Vagina (tissue), 2 donors: ENCODE results near the gene ETS1.

Experiments used
- POLR2A ChIP-seq, 2 donors: fragments of 450-650 bp; IDR thresholded peaks; one replicate each; pipeline ENCODE4 v1.6.1; 2017; ENCODE audit warnings: antibody characterized with exemption in 2 of 2, mild to moderate bottlenecking in 2 of 2, moderate library complexity in 2 of 2
- POLR2AphosphoS5 ChIP-seq, 2 donors: sonication (generic); formaldehyde crosslinking; IDR thresholded peaks; one replicate each; pipeline ENCODE4 v1.9.0; 2017; ENCODE audit warnings: antibody characterized with exemption in 2 of 2, mild to moderate bottlenecking in 2 of 2, low read depth in 1 of 2; ENCODE audit not compliant: insufficient read depth in 1 of 2
- TF ChIP-seq, protein P1 (sequence below), 3 experiments: fragments of 450-650 bp in 2 of 3; fragments of 200-600 bp in 1 of 3; sonication (generic) in 1 of 3; IDR thresholded peaks; one replicate each; pipeline ENCODE4 v1.5.1; 2017 to 2019; ENCODE audit warnings: antibody characterized with exemption in 3 of 3, mild to moderate bottlenecking in 2 of 3, moderate library complexity in 2 of 3

DNA sequence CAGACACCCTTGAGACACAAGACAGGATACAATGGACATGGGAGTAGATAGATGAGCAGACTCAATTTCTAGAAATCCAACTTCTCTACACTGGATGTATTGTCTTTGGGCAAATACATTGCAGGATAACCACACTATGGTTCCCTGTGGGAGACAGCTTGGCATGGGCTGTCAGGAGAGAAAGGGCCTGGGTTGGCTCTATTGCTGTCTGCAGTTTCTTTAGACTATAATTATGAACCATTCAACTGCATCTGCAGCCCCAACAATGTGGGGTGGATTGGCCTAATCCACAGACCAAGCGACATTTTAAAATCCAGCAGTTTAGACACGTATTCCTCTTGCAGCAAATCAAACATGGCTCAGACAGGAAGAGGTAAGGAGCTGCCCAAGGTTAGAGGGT, 60.3 kb downstream of the ETS1 start:
- TF ChIP-seq, protein P1, sequence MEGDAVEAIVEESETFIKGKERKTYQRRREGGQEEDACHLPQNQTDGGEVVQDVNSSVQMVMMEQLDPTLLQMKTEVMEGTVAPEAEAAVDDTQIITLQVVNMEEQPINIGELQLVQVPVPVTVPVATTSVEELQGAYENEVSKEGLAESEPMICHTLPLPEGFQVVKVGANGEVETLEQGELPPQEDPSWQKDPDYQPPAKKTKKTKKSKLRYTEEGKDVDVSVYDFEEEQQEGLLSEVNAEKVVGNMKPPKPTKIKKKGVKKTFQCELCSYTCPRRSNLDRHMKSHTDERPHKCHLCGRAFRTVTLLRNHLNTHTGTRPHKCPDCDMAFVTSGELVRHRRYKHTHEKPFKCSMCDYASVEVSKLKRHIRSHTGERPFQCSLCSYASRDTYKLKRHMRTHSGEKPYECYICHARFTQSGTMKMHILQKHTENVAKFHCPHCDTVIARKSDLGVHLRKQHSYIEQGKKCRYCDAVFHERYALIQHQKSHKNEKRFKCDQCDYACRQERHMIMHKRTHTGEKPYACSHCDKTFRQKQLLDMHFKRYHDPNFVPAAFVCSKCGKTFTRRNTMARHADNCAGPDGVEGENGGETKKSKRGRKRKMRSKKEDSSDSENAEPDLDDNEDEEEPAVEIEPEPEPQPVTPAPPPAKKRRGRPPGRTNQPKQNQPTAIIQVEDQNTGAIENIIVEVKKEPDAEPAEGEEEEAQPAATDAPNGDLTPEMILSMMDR (IDR thresholded peaks at IDR 0.05), result no peak
- TF ChIP-seq POLR2AphosphoS5 (IDR thresholded peaks at IDR 0.05; ENCODE audit: insufficient read depth in 1 of 2, low read depth in 1 of 2), result no peak
- no peak for TF ChIP-seq POLR2A (IDR thresholded peaks at IDR 0.05)
